Muscle layer of colon (tissue), 2 donors: ENCODE results near the gene ARAP1.

Experiments used
- H3K27ac ChIP-seq: one replicate; pipeline ENCODE4 v1.7.0; 2013; ENCODE audit warnings: low read depth, mild to moderate bottlenecking, low read length, moderate library complexity
- H3K27me3 ChIP-seq, 2 donors: one replicate each; pipeline ENCODE4 v1.7.0; 2013; ENCODE audit warnings: low read length in 2 of 2, mild to moderate bottlenecking in 2 of 2; ENCODE audit not compliant: insufficient read depth in 2 of 2, control insufficient read depth in 1 of 2
- H3K36me3 ChIP-seq: one replicate; pipeline ENCODE4 v1.7.0; 2013; ENCODE audit warnings: mild to moderate bottlenecking, low read length; ENCODE audit not compliant: insufficient read depth
- H3K4me1 ChIP-seq: one replicate; pipeline ENCODE4 v1.7.0; 2013; ENCODE audit warnings: mild to moderate bottlenecking, low read length; ENCODE audit not compliant: insufficient read depth
- H3K4me3 ChIP-seq, 2 donors: one replicate each; pipeline ENCODE4 v1.7.0; 2013; ENCODE audit warnings: low read length in 2 of 2, low read depth in 1 of 2, mild to moderate bottlenecking in 1 of 2, moderate library complexity in 1 of 2
- H3K9ac ChIP-seq: one replicate; pipeline ENCODE4 v1.7.0; 2013; ENCODE audit warnings: low read length
- H3K9me3 ChIP-seq: one replicate; pipeline ENCODE4 v1.7.0; 2013; ENCODE audit warnings: mild to moderate bottlenecking, low read length
- donor health status: abdominal sarcoma.
- donor health status: Adenocarcinoma of cecum.

ARAP1 gene

DNA sequence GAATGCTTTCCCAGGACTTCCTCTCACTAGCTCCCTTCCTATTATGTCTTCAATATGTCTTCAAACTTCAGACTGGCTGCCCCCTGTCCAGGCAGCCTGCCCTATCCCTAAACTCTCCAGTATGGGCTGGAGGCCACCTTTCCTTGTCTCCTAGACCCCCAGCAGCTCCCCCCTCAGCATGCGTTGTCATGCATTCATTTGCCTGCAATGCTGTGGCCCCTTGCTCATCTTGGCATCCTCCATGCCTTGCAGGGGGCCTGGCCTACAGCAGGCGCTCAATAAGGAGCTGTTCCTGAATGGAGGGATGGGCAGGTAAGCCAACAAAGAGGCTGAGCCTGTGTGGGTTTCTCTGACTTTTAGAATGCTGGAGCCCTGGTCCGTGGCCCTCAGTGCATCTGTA, 16.4 kb upstream of the ARAP1 start:
- peaks cover 26% of the 10 kb centered on the region for H3K4me1 ChIP-seq
- no peaks in the 10 kb centered on the region for H3K27me3 ChIP-seq
- no peaks in the 10 kb centered on the region for H3K36me3 ChIP-seq
- no peaks in the 10 kb centered on the region for H3K9me3 ChIP-seq
- no peak overlapping the region for H3K9ac ChIP-seq
- no peak overlapping the region for H3K27ac ChIP-seq
- no peak overlapping the region for H3K4me3 ChIP-seq

- Histone ChIP-seq H3K4me1 (peaks cover 14% of the 10 kb centered on the region), H3K27me3 (no peaks in the 10 kb centered on the region), H3K9me3 (no peaks in the 10 kb centered on the region), H3K4me3 (no peak overlapping the region), H3K36me3 (no peaks in the 10 kb centered on the region), H3K27ac (no peak overlapping the region), H3K9ac (no peak overlapping the region)
Observed at GRCh38 chr11:72767203-72768062, 15.2 kb upstream of the ARAP1 start.

GRCh38 chr11:72766152-72766902, 14.1 kb upstream of the ARAP1 start:
- Histone ChIP-seq H3K9ac (no peak overlapping the region), H3K27ac (no peak overlapping the region), H3K4me1 (peaks cover 4% of the 10 kb centered on the region), H3K9me3 (no peaks in the 10 kb centered on the region), H3K36me3 (no peaks in the 10 kb centered on the region), H3K4me3 (no peak overlapping the region), H3K27me3 (no peaks in the 10 kb centered on the region)

DNA sequence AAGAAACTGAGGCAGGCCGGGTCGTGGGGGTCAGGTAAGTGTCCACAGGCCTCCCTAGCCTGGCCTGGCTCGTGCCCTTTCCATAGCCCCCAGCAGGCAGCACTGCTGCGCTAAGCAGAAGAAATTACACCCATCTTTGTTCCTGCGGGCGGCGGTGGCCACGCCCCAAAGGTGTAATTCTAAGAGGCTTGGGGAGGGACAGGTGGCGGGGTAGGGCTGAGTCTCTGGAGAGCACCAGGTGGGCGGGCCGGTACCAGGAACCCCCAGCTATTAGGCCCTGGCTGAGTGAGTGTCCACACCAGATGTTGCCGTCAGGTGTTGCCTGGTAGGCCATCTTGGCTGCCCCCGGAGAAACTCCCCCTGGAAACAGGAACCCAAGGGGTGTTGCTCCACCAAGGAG, 12.3 kb upstream of the ARAP1 start:
- Histone ChIP-seq H3K27me3 (no peaks in the 10 kb centered on the region), H3K36me3 (no peaks in the 10 kb centered on the region), H3K9me3 (no peaks in the 10 kb centered on the region), H3K9ac (no peak overlapping the region), H3K4me1 (no peaks in the 10 kb centered on the region), H3K27ac (no peak overlapping the region), H3K4me3 (no peak overlapping the region)

- Histone ChIP-seq H3K4me1 (no peaks in the 10 kb centered on the region), H3K9ac (no peak overlapping the region), H3K27ac (no peak overlapping the region)
Observed at GRCh38 chr11:72763823-72764222, 11.6 kb upstream of the ARAP1 start.

DNA sequence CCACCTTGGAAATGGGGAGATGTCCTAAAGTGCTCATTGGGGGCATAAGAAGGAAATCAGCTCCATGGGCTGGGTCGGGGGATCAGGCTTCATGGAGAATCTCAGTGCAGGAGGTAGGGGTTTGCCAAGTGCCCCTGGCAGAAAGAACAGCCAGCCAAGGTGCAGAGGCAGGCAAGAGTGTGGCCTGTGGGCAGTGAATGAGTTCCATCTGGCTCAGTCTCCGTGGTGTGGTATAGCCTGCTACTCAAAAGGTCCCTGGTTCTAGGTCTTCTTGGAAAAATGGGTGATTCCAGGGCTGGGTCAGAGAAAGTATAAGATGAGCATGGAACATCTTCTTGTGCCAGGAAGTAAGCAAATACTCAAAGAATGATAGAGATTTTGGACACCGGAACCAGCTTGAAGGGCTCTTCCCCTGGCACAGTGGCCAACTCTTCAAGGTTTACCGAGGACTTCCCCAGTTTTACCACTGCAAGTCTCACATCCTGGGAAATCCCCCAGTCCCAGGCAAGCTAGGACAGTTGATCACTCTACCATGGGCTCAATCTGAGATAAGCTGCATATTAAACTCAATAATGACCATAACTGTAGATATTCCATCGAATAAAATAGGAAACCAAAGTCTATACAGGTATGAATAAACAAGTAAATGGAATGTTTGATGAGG, 10.6 kb upstream of the ARAP1 start:
- Histone ChIP-seq H3K27me3 (no peaks in the 10 kb centered on the region), H3K36me3 (no peaks in the 10 kb centered on the region), H3K9ac (no peak overlapping the region), H3K9me3 (no peaks in the 10 kb centered on the region), H3K4me3 (no peak overlapping the region), H3K27ac (no peak overlapping the region), H3K4me1 (no peaks in the 10 kb centered on the region)

More at GRCh38 chr11:72763823-72764222, 11.6 kb upstream of the ARAP1 start:
- Histone ChIP-seq H3K36me3 (no peaks in the 10 kb centered on the region), H3K9me3 (no peaks in the 10 kb centered on the region), H3K4me3 (no peak overlapping the region), H3K27me3 (no peaks in the 10 kb centered on the region)

- Histone ChIP-seq H3K4me1 (no peaks in the 10 kb centered on the region), H3K9ac (no peak overlapping the region), H3K4me3 (no peak overlapping the region), H3K9me3 (no peaks in the 10 kb centered on the region), H3K27ac (no peak overlapping the region), H3K27me3 (no peaks in the 10 kb centered on the region), H3K36me3 (no peaks in the 10 kb centered on the region)
Observed at GRCh38 chr11:72760539-72761405, 8.6 kb upstream of the ARAP1 start.

DNA sequence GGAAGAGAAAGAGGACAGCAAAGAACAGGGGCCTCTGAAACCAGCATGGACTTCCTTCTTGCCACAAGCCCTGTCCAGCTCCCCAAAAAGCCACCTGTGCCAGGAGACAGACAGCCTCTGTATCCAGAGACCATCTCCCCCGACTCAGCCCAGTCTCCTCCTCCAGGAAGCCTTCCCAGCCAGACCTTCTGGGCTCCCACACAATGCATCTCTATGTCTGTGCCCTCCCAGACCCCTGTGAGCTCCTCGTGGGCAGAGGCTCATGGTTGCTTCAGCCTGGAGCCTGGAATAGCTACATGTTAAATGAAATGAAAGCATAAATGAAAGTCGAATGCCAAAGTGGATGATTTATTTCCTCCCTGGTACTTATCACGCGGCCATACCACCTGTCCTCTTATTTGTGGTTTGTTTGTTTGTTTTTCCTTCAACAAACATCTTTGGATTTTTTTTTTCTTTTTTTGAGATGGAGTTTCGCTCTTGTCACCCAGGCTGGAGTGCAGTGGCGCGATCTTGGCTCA, 7.3 kb upstream of the ARAP1 start:
- Histone ChIP-seq H3K9ac (no peak overlapping the region), H3K4me3 (no peak overlapping the region), H3K27me3 (no peaks in the 10 kb centered on the region), H3K36me3 (no peaks in the 10 kb centered on the region), H3K9me3 (no peaks in the 10 kb centered on the region), H3K4me1 (no peaks in the 10 kb centered on the region), H3K27ac (no peak overlapping the region)

DNA sequence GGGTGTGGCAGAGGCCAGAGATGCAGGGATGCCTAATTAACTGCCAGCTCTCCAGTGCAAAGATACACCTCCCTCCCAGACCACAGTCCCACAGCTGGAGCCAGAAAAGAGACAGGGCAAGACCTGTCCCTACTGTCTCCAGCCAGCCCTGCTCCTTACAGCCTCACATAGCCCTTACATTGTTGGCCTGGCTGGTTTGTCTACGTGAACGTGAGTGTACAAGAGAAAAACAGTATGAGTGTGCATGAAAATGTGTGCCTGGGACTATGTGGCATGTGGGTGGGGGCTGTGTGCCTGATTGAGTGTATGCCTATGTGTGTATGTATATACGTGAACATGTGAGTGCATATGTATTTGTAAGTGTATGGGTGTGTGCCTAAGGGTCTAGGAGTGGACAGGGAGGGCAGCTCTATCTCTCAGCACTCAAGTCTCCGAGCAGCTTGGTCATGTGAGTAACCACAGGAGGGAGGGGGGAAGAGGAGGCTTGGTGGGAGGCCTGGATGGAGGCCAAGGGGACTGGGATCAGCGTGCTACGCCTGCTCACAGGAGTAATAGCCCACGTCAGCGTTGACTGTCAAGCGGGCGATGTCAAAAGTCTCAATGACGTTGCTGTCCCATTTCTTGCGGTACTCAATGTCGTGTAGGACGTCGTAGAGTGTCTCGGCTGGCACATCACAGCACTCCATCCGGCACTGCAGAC, 6.6 kb upstream of the ARAP1 start:
- H3K9ac ChIP-seq, result no peak overlapping the region
- H3K9me3 ChIP-seq, result no peaks in the 10 kb centered on the region
- no peak overlapping the region for H3K4me3 ChIP-seq
- H3K4me1 ChIP-seq, result no peaks in the 10 kb centered on the region
- no peak overlapping the region for H3K27ac ChIP-seq
- H3K27me3 ChIP-seq, result no peaks in the 10 kb centered on the region
- no peaks in the 10 kb centered on the region for H3K36me3 ChIP-seq

DNA sequence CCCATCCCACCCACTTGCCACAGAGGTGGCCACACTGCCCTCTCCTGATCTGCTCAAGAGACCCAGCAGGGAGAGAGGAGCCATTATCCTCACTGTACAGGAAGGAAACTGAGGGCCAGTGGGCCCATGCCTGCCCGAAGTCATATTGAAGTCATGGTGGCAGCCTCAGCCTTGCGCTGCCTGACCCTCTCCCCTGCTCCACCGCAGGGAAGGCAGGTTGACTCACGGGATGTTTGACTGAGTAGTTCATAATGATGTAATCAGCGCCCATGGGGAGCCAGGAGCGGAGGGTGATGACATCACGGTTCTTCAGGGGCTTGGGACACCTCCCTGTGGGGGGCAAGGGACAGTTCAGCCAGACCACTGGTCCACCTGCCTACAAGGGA, 6.1 kb upstream of the ARAP1 start:
- Histone ChIP-seq H3K9ac (no peak overlapping the region), H3K27ac (no peak overlapping the region), H3K36me3 (no peaks in the 10 kb centered on the region), H3K4me3 (no peak overlapping the region), H3K4me1 (peaks cover 4% of the 10 kb centered on the region), H3K9me3 (no peaks in the 10 kb centered on the region), H3K27me3 (no peaks in the 10 kb centered on the region)
